Stimulated activated CD4-positive, alpha-beta T cell treated with anti-CD3 and anti-CD28 coated beads, Interleukin-12 subunit alpha, Interleukin-12 subunit beta, amount 100 ng/mL, for 48 hours (primary cell): ENCODE measurements around the gene SNRK.
A peak's percentile ranks its signal among the peaks of the same experiment; 100 is the strongest.

Experiments
- DNase-seq, 3 donors: peaks; one replicate each; pipeline ENCODE4 v3.0.0-alpha.2; 2020; ENCODE audit warnings: low read depth in 2 of 3, low spot score in 1 of 3

SNRK gene

DNA sequence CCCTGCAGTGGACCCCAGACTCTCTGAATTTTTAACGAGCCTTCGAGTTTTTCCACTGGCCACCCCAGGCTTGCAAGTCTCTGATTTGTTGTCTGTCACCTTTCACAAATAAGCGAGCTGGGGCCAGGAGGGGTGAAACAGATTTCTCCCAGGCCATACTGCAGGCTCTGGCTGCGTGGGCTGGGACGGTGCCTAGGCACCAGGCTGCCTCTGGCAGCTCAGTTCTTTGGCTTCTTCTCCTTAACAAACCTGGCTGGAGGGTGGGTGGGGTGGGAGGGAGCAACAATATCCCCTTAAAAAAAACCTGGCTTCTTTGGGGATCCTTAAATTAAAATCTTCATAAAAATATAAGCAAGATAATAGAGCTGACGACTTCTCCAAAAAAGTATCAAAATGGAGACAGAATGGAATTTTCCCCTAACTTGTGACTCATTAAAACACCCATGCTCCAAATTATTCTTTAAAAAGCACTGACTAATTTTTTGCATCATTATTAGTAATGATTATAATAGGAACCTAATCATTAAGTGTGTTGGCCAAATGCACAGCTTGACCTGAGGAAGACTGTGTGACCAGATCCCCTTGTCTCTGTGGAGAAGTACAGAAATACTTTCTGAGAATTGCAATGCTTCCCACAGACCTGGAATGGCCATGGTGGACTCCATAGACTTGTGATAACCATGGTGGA is 84.1 kb downstream of the SNRK start:
- DNase-seq = no peak

DNA sequence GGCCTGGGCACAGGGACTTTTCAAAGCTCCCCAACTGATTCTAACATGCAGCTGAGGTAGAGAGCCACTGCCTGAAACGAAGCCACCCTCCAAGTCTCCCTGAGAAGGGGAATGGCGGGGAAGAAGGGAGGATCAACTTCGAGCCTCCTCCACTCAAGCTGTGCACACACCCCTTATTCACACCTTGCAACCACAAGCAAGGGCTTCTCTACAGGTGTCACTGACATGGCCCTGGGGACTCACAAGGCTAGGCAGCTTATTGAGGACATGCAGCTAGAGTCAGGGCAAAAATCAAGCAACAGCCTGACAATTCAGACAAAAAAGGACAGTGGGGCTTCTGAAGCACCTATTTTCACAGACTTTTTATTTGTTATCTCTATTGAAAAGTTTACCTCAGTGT is 85.2 kb downstream of the SNRK start:
- DNase-seq = no peak

DNA sequence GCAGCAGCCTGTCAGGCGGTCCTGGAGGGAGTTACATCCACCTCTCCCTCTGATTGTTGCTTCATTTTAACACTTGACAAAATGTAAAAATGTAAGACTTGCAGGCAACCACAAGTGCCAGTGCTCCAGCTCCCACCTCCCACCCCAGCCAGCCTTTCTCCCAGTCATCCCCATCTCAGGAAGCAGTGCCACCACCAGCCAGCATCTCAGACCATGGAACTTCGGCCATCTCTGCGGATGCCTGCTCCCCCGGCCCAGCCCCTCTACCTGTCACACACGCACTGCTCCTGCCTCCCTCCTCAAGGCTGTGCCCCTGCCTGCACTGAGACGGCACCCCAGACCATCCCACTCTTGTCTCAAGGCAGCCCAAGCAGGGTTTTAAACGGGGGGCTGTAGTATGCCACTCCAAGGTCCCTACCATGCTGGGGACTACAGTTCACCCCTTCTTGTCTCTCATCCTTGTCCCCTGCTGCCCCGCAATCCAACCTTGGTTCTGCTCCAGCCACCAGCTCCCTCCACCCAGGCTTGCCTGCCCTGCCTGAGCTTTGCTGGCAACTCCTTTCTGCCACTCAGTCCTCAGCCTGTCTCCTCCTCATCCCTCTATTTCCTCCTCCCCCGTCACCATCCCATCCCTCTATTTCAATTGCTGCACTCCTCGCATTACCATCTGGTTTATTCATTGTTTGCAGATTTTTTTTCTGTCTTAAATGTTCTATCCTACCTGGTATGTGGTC is 85.8 kb downstream of the SNRK start:
- no peak for DNase-seq

DNA sequence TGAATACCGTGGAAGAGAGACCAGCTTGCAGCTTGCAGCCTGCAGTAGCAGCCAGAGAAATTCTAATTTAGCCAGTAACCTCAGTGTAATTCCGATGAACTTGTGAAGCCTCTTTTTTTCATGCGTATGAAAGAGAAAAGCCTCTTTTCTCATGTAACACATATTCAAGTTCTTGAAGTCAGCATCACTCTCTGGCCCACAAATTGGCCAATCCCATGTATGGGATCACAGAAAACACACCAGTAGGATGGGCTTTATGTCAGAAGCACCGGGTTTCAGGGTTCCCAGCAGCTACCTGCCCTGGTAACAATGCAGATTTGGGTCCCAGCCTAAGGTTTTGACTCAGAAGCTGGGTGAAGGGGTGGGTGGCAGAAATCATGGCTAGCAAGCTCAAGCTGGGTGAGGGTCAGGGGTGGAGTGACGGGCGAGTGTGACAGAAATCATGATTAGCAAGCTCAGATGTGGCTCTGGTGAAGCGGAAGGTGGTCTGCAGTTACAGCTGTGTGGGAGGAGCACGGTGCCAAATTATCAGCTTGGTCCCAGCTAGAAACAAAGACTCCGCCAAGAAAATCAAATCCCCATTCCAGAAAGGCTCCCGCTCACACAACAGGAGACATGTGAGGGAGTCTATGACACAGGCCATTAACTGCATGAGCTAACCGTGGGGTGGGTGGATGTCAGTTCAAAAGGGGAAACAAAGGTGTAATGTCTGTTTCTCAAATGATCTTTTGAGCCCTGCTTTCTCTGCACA is 86.6 kb downstream of the SNRK start:
- no peak for DNase-seq

DNA sequence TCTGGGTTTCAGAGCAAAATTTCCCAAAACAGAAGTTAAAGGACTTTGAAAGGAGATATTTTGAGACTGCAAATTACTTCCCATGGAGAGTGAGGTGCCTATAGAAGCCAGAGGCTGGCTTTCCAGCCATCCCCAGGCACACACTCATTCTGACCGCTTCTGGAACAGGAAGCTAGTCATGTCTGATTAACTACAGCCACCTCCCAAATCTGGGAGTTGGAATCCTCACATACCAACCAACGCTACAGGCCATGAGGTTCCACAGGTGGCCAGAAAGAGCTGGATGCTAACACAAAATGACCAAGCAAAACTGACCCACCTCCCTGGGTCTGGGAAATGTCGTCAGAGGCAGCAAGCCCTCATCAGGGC is 87.2 kb downstream of the SNRK start:
- no peak for DNase-seq

DNA sequence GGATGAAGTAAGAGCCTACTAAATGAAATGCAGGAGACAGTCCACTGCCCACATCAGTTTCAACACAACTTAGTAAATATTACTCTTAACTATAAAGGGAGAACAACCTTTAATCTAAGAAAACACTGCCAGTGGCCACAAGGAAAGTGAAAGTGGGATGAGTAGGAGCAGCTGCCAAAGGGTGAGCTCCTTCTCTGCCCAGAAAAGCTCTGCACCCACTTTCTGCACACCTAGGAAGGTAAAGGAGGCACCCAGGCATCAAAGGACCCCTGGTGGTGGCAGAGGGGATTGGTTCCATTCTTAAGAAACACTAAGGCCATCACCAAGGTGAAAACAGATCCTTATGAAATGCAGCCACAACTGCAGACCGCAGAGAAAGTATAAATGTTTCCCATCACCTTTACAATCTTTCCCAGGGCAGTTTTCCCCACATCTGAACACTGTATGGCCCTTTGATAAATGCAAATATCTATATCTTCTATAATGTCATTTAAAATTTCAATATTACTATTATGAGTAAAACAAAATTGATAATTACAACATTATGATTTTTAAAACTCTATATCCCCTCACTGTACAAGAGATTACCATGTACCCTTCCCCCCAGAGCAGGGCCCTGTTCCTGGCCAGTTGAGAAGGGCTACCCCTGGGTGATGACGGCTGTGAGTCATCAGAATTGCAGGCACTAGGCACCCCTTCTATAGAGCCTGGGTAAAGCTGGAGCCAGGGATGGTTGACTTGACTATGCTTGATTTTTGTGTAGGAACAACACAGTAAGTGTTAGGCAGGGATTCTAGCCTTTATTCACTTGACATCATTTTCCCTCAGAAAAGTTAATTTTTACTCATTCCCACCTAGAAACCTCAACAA is 92.0 kb downstream of the SNRK start:
- DNase-seq = peak; percentile 40 to 60 (median 54)

- no peak for DNase-seq
These were observed 93.0 kb downstream of the SNRK start for GRCh38 chr3:43379343-43379742.

GRCh38 chr3:43388175-43388574 is 101.8 kb downstream of the SNRK start:
- no peak for DNase-seq

GRCh38 chr3:43388915-43389314 is 102.6 kb downstream of the SNRK start:
- DNase-seq = no peak

GRCh38 chr3:43389388-43390254 is 103.3 kb downstream of the SNRK start:
- DNase-seq = peak; percentile 52 to 63 (median 57)

GRCh38 chr3:43390255-43390588 is 103.9 kb downstream of the SNRK start:
- no peak for DNase-seq

GRCh38 chr3:43391621-43392020 is 105.3 kb downstream of the SNRK start:
- no peak for DNase-seq

DNA sequence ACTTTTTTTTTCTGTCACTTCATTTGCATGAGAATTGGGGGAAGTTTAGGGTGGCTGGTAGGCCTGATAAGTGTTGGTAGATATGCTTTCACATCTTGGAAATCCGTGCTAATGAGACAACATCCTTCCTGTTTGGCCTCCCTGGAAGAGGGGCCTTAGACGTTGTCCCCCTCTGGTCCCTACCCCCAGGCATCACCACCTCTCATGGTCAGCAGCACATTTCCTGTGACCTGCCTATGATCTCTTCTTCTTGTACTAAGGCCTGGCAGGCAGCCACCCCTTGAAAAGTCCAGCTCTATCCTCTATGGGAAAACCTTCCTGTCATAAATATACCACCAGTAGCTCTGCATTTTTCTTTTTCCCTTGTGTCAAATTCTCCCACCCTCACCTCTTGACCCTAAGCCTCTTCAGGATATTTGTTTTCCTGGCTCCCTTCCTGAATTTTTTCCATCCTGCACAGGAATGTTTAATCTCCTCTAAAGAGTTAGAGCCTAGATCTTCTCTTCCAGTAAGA is 107.8 kb downstream of the SNRK start:
- no peak for DNase-seq

- no peak for DNase-seq
These were observed 112.7 kb downstream of the SNRK start for GRCh38 chr3:43399034-43399433.

DNA sequence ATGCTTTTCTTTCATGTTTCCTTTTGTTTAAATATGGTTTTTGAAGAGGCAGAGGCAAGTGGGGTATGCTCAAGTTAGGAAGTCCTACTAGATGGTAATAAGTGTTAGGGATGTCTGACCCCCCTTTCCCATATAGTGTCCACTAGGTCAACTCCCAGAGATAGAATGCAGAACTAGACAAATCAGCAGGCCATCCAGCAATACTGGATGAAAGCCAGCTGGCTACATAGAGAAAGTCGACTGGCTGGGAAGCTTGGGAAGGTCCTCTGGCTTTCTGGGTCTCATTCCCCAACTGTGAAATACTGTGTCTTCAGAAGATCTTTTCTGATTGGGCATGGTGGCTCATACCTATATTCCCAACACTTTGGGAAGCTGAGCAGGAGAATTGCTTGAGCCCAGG is 113.8 kb downstream of the SNRK start:
- DNase-seq = no peak
